ENCODE results near the gene PPFIA2. TPM values are rescaled to one million over a fixed set of nuclear protein-coding genes. Genes with fewer than 3 reads are reported as not detected.

The PPFIA2 gene
- total and polyA plus RNA-seq, 9 of the 15 experiments (the other 6 are each of a cell fraction or from before 2014, with no cell fraction given): not detected

DNA sequence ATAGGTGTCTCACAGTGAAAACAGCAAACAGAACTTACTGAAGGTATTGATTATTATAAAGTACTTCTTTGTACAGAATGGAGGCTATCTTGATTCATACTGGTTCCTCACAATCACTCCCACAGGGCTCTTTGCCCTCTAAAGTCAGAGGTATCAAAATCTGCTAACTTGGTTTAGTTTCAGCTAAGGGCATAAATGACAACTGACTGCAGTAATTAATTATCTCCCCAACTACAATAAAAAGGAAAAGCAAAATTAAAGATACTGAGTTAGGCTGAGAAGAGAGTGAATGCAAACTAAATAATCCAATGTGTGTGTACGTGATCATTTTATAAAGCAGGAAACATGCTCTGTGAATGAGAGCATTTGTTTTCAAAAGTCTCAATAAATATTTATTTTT is 342.6 kb downstream of the PPFIA2 start:
- no peak for TF ChIP-seq SAP30 (IDR thresholded peaks at IDR 0.05; ENCODE audit: borderline replicate concordance, insufficient read depth, low read depth, low read length, poor library complexity, severe bottlenecking)
- TF ChIP-seq TFAM (CRISPR knock-in tag; conservative IDR thresholded peaks at IDR 0.05): no peak
- no peak for TF ChIP-seq CBFA2T2 (conservative IDR thresholded peaks at IDR 0.05)
- no peak for TF ChIP-seq TARDBP (IDR thresholded peaks at IDR 0.05)
- no peak for TF ChIP-seq ZNF76 (CRISPR knock-in tag; IDR thresholded peaks at IDR 0.05; ENCODE audit: borderline replicate concordance)
- no peak for TF ChIP-seq ZNF12 (CRISPR knock-in tag; IDR thresholded peaks at IDR 0.05)
- TF ChIP-seq GATAD2A (IDR thresholded peaks at IDR 0.05): no peak
- TF ChIP-seq CEBPB (tag; IDR thresholded peaks at IDR 0.05): no peak
- TF ChIP-seq GATAD2B (IDR thresholded peaks at IDR 0.05; ENCODE audit: borderline replicate concordance): no peak
- DNase-seq (ENCODE audit: extremely low read depth in 1 of 4, low spot score in 3 of 4) (no peak), FAIRE-seq (no peak), ATAC-seq (no peak)
- H4K20me1 ChIP-seq (replicated peaks; ENCODE audit: control insufficient read depth, insufficient read depth, low read length): no peaks in the 10 kb centered on the region
- H3K27ac ChIP-seq (ENCODE audit: extremely low read depth, low read depth, low read length): no peak overlapping the region
- H3K4me2 ChIP-seq (ENCODE audit: insufficient read depth, low read length): no peak overlapping the region
- no peaks in the 10 kb centered on the region for H3K4me1 ChIP-seq (replicated peaks in 1 of 2; ENCODE audit: control insufficient read depth in 2 of 2, insufficient read depth in 2 of 2, low read length in 2 of 2)
- ChIA-PET CTCF (ENCODE audit: low intra/inter-chr PET ratio) (no interaction called here), POLR2A (no interaction called here)
- no peak overlapping the region for H3K4me3 ChIP-seq
- in situ Hi-C loops (cut with MboI): no loop called here
- no peaks in the 10 kb centered on the region for H3K36me3 ChIP-seq (ENCODE audit: control insufficient read depth, insufficient read depth, low read length)
- H3K9me1 ChIP-seq (ENCODE audit: control insufficient read depth, insufficient read depth, low read length): no peaks in the 10 kb centered on the region
- no peaks in the 10 kb centered on the region for H3K27me3 ChIP-seq (ENCODE audit: control insufficient read depth in 2 of 2, insufficient read depth in 2 of 2, low read length in 2 of 2)
- intact Hi-C loops (cut with micrococcal nuclease): no loop called here
- no peak overlapping the region for H3K9ac ChIP-seq (ENCODE audit: insufficient read depth in 1 of 2, low read depth in 2 of 2, low read length in 2 of 2)
- H3K9me3 ChIP-seq (replicated peaks; ENCODE audit: control insufficient read depth, insufficient read depth, low read depth, low read length): no peaks in the 10 kb centered on the region
- WGBS (ENCODE audit: insufficient coverage, low coverage, missing lambda C conversion rate): 0% methylated on average over 1 of the region's 1 CpG
- no peaks in the 10 kb centered on the region for H3K79me2 ChIP-seq (ENCODE audit: control insufficient read depth, insufficient read depth, low read length)
- no TSS peak for BruUV-seq (replicated peaks)
- H2AFZ ChIP-seq (ENCODE audit: low read depth, low read length): no peak overlapping the region

DNA sequence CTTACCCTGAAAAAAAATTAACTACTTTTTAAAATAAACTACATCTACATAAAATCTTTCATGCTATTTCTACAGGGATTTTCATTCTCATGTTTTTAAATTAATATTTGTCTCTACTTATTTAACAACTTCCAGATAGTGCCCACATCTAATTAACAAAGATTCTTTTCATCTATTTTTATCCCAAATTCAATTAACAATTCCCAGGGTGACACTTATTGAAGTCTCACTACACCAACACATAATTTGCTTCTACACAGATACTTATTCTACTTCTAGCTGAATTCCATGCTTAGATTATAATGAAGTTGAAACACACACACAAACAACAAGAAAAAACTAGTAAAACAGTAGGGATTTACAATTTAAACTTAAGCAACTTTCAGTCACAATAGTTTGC is 344.7 kb downstream of the PPFIA2 start:
- ATAC-seq: no peak
- H3K27ac ChIP-seq (ENCODE audit: extremely low read depth, low read depth, low read length): no peak overlapping the region

More for the DNA sequence above, 344.7 kb downstream of the PPFIA2 start:
- in situ Hi-C loops (cut with MboI) (no loop called here), intact Hi-C loops (cut with micrococcal nuclease) (no loop called here)
- Histone ChIP-seq H4K20me1 (replicated peaks; ENCODE audit: control insufficient read depth, insufficient read depth, low read length) (no peaks in the 10 kb centered on the region), H3K4me2 (ENCODE audit: insufficient read depth, low read length) (no peak overlapping the region), H3K9ac (ENCODE audit: insufficient read depth in 1 of 2, low read depth in 2 of 2, low read length in 2 of 2) (no peak overlapping the region), H3K36me3 (ENCODE audit: control insufficient read depth, insufficient read depth, low read length) (no peaks in the 10 kb centered on the region), H3K9me1 (ENCODE audit: control insufficient read depth, insufficient read depth, low read length) (no peaks in the 10 kb centered on the region), H3K4me1 (replicated peaks in 1 of 2; ENCODE audit: control insufficient read depth in 2 of 2, insufficient read depth in 2 of 2, low read length in 2 of 2) (no peaks in the 10 kb centered on the region), H2AFZ (ENCODE audit: low read depth, low read length) (no peak overlapping the region), H3K27me3 (ENCODE audit: control insufficient read depth in 2 of 2, insufficient read depth in 2 of 2, low read length in 2 of 2) (no peaks in the 10 kb centered on the region), H3K4me3 (no peak overlapping the region), H3K9me3 (replicated peaks; ENCODE audit: control insufficient read depth, insufficient read depth, low read depth, low read length) (no peaks in the 10 kb centered on the region), H3K79me2 (ENCODE audit: control insufficient read depth, insufficient read depth, low read length) (no peaks in the 10 kb centered on the region)
- DNase-seq (ENCODE audit: extremely low read depth in 1 of 4, low spot score in 3 of 4) (no peak), FAIRE-seq (no peak)
- TF ChIP-seq ZC3H8 (IDR thresholded peaks at IDR 0.05): no peak
- TF ChIP-seq ERF (CRISPR knock-in tag; IDR thresholded peaks at IDR 0.05): no peak
- no peak for TF ChIP-seq HDAC3 (IDR thresholded peaks at IDR 0.05; ENCODE audit: borderline replicate concordance, partially characterized antibody)
- no peak for TF ChIP-seq DDX20 (tag; IDR thresholded peaks at IDR 0.05; ENCODE audit: low read depth)
- no peak for TF ChIP-seq ZNF324 (CRISPR knock-in tag; IDR thresholded peaks at IDR 0.05)
- no peak for TF ChIP-seq NR1H2 (CRISPR knock-in tag; IDR thresholded peaks at IDR 0.05)
- no peak for TF ChIP-seq SETDB1 (IDR thresholded peaks at IDR 0.05; ENCODE audit: low read length)
- no TSS peak for BruUV-seq (replicated peaks)
- CTCF ChIA-PET (ENCODE audit: low intra/inter-chr PET ratio): no interaction called here
- POLR2A ChIA-PET: no interaction called here
